ENCODE results near the gene ARCN1. TPM values are rescaled to one million over a fixed set of nuclear protein-coding genes. Genes with fewer than 3 reads are reported as not detected.
A peak's percentile ranks its signal among the peaks of the same experiment; 100 is the strongest.

The ARCN1 gene
- total RNA-seq, 1 donor from 2014 or later = 179 TPM

DNA sequence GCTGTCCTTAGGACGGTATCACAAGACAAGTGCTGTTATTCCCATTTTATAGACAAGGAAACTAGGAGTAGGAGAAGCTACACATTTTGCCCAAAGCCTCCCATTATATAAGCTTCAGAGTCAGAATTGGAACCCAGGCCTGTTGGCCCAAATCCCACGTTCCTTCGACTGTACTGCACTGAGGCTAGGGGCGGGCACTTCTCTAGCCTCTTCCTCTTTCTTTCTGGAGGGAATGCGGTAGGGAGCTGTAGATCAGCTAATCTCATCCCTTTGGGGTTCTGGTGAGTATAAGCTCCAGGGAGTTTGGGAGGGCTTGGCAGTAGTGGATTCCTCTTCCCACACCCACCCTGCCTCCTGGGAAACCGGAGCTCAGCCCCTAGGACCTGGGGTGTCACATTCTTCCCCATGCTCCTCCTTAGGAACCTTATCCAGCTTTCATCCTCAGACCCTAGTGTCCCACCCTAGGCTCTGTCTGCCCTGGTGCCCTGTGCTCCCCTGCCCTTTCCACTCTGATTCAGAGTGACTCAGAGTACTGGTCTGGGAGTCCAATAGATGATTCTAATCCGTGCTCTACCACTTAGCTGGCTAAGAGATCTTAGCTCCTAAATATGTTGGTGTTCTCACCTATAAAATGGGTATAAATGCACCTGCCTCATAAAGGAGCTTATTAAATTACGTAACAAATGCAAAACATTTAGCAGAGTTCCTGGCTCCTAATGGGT, 64.5 kb downstream of the ARCN1 start:
- DNase-seq (ENCODE audit: low read depth) = no peak

DNA sequence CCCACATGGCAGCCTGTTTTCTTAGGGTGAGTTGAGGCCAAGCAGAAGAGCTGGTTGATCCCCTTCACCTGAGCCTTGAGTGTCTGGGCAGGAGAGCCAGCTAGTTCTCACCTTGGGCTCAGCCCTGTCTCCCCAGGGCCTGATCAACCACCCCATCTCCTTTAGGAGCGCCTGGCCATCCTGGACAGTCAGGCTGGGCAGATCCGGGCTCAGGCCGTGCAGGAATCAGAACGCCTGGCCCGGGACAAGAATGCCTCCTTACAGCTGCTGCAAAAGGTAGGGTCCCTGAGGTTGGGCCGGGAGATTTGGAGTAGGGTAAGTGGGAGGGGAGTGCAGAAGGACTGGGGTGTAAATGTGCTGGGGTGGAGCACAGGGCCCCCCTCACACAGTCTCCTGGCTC, 66.5 kb downstream of the ARCN1 start:
- no peak for DNase-seq (ENCODE audit: low read depth)

DNA sequence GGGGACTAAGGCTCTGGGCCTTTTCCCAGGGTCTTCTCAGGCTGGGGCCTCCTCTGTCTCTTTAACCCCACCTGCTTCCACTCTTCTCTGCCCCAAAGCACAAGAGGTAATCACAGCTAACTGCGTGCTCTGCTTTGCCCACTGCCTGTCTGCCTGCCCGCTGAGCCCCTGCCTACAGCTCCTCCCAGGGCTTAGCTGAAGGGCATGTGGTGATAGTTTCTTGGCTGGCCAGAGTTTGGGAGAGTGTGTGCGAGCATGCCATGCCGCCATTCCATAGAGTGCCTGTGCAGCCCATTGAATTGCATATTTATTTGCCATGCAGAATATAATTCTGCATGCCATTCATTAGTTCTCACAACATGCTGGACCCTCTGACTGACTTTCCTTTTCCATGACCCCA, 67.7 kb downstream of the ARCN1 start:
- DNase-seq (ENCODE audit: low read depth) = no peak

DNA sequence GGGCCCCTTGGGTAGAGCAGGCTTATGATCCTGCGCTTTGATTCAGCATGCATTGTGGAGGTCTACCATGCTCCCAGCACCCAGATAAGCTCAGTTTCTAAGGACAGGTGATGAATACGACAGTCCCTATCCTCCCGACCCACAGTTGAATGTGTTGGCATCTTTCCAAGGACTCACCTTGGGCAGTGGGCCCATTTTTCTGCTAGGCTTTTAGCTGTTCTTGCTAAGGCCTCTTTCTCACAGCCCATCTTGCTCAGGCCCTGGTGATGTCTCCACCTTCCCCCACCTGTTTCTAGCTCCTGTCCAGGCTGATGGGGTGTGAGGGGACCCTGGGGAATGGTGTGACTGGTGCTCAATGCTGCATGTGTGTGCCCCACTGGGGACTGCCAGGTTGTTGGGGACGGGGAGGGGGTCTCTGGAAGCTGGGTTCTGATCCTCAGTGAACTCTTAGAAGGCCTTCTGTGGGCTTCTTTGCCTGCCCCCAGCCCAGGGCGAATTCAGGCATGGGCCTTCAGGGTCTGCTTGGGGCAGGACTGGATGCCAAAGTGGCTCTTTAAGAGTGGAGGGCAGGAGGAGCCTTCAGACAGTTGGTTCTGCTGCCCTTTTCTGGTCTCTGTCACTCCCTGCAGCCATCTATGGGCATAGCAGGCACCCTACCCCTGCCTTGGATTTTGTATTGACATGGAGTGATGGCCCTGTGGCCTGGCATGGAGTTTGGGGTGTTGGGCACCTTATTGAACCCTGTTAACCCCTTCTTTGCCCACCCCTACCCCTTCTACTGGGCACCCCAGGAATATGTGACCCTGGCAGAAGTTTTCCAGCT, 68.3 kb downstream of the ARCN1 start:
- no peak for DNase-seq (ENCODE audit: low read depth)

DNA sequence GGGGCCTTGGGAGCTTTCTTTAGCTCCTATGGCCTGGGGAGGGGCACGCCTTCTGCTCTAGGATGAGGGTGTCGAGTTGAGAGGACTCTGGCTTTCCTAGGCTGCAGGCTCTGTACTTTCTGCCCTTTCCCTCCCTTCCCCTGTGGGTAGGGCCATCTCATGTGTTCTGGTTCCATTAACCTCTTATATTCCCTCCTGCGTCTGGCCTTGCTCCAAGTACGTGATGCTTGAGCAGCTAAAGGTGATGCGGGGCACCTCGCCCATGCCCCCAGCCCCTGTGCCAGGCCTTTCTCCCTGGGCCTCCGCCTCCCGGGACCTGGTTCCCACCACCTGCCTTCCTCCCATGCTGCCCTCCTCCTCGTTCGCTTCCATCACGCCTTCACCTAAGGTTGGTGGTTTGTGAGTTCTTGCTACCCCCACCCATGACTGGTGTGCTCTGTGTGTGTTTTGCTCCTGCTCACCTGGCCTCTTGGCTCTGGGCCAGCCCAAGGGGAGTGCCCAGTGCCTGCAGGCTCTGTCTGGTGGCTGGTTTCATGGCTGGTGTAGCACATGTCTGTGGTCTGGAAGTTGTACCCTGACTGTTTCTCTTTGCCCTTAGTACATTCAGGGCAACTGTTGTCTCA, 69.3 kb downstream of the ARCN1 start:
- DNase-seq (ENCODE audit: low read depth) = peak; percentile 73

DNA sequence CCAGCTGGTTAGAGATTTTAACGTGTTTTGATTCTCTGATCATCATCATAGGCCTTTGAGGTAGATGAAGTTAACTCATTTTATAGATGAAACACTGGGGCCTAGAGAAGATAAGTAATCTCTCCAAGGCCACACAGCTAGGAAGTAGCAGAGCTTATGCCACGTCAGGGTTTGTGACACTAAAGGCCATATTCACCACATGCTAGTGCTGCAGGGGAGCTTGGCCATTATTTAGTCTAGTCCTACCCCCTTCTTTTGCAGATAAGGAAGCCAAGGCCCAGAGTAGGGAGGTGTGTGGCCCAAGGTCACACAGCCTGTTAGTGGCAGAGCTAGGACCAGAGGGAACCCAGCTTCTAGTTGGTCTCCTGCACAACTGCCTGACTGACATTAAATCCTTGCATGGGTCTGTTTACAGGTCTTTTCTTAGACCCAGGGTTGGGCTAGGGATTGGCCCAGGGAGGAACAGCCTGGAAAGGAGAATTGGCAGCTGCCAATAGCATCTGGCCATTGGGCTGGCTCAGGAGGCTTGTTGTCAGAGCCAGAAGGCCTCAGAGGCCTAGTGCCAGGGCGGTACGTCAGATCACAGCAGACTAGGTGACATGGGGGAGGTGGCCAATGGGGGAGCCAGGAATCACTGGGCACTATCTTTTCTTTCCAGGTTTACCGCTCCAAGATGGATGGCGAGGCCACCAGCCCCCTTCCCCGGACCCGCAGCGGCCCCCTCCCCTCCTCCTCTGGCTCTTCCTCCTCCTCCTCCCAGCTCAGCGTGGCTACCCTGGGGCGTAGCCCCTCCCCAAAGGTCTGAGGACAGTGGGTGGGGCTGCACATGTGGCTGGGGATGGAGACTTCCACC, 71.2 kb downstream of the ARCN1 start:
- no peak for DNase-seq (ENCODE audit: low read depth)

DNA sequence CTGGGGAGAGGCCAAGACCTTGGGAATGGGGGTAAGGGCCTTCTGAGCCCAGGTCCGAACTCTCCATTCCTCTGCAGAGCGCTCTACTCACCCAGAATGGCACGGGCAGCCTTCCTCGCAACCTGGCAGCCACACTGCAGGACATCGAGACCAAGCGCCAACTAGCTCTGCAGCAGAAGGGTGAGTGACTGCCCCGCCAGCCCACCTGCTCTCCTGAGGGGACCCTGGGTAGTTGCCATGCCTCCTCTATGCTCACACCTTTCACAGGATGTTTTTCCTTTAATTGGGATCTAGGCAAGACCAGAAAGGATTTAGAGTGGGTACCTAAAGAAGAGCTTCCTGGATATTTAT, 71.8 kb downstream of the ARCN1 start:
- DNase-seq (ENCODE audit: low read depth) = no peak

DNA sequence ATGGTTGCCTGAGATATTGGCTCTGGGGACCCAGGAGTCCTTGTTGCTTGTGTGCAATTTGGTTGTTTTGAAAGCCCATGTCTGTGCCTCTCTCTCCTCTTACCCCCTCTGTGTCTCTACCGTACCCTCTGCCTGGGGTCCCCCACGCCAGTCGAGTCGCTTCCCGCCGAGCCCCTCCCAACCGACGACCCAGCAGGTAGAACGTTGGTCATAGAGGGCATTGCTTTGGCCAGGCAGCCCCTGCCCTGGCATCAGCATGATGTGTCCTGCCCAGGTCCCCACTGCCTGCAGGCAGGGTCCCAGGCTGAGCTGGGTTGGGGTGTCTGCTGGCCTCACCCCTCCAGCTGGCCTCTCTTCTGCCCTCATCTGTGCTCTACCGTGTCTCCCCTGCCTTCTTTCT, 72.3 kb downstream of the ARCN1 start:
- no peak for DNase-seq (ENCODE audit: low read depth)

DNA sequence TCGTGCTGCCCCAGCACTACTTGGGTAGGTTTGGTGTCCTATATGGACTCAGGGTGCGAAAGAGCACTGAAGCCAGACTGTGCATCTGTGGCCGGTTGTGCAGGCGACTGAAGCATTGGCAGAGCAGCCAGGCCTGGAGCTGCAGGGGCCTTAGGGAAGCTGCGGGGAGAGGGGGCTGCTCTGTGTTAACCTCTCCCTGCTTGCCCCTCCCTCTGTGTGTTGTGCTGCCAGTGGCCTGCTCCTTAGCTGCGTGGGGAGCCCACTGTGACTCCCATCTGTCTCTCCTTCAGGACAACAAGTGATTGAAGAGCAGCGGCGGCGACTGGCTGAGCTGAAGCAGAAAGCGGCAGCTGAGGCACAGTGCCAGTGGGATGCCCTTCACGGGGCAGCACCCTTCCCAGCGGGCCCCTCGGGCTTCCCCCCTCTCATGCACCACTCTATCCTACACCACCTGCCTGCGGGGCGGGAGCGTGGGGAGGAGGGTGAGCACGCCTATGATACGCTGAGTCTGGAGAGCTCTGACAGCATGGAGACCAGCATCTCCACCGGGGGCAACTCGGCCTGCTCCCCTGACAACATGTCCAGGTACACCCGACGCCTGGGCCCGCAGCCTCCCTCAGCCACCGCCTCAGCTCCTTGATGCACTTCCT, 73.0 kb downstream of the ARCN1 start:
- no peak for DNase-seq (ENCODE audit: low read depth)

DNA sequence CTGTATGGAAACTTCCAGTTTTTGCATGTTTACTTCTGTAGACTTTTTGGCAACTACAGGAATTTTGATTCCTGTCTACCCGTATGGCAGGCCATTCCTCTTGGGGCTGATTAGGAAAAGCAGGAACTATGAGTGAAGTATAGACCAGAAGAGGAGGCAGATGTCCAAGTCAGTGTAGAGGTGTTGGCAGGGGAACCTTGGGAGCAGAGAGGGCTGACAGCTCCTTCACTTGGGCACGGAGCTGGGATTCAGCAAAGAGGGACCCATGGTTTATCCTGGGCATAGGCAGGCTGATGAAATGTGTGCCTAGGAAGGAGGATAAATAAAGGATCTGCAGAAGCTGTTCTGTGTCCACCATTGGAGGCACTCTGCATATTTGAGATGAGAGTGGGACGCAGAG, 74.2 kb downstream of the ARCN1 start:
- no peak for DNase-seq (ENCODE audit: low read depth)

DNA sequence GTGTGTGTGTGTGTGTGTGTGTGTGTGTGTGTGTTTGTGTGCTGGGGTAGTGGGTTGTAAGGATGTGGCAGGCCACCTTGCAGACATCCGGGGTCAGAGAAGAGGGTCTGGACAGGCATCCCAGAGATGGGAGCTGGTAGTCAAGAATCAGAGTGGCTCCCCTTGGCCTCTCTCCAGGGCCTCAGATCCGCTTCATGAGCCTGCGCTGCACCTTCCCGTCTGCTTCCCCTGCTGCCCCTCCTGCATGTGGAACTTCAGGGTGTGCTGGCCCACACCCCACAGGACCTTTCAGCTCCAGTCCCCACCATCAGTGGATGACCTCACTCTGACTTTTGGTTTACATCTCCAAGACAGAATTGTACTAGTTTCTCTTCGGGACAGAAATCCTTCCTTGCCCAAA, 76.1 kb downstream of the ARCN1 start:
- DNase-seq (ENCODE audit: low read depth) = no peak

DNA sequence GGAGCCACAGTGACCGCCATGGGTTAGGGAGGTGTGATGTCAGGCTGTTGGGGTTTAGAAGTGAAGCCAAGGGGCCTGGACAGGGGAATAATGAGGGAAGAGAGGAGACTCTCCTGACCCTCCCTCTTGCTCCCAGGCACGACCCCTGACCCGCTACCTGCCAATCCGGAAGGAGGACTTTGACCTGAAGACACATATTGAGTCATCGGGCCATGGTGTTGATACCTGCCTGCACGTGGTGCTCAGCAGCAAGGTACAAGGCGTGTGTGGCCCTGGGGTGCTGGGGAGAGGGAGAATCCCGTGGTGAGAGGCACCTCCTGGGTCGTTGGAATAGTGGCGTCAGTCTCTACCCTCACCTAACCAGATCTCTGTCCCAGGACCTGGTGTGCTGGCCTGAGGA, 77.7 kb downstream of the ARCN1 start:
- DNase-seq (ENCODE audit: low read depth) = no peak

DNA sequence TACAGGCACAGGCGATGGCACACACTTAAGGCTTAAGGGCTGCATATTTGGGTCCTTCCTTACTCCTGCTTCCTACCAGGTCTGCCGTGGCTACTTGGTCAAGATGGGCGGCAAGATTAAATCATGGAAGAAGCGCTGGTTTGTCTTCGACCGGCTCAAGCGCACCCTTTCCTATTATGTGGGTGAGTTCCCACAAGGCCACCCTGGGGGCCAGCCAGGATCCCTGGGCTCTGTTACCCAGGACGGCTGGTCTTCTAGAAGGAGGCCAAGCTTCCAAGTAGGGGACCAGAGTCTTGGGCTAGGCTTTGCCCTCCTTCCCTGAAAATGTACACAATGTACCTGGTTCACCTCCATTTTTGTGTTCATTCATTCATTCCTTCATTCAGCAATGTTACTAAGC, 78.2 kb downstream of the ARCN1 start:
- no peak for DNase-seq (ENCODE audit: low read depth)

DNA sequence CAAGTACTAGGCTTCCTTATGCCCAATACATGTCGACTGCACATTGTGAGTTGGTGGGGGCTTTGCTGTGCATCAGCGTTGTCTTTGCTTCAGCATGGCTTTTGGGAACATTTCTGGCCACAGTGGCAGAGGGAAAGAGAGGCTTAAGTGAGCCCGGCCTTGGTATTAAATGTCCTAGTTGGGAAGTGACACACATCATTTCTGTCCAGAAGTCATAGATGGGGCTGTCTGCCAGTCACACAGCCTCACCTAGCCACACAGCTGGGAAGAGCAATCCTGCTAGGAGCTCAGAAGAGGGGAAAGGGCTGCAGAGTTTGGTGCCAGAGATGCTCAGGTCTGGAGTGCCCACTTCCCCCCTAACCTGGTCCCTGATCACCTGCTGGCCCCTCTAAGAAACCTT, 79.6 kb downstream of the ARCN1 start:
- no peak for DNase-seq (ENCODE audit: low read depth)

Other genes starting within 250 kb of the ARCN1 start
- gene CD3D, start 229.7 kb upstream of the ARCN1 start, total RNA-seq = not detected in 2 replicates
- not detected in 2 replicates for gene CD3G, start 228.1 kb upstream of the ARCN1 start, total RNA-seq
- gene UBE4A, start 212.8 kb upstream of the ARCN1 start, total RNA-seq = 34.0 and 42.2 TPM in 2 replicates
- gene ATP5MG, start 170.8 kb upstream of the ARCN1 start, total RNA-seq = 43.4 and 56.4 TPM in 2 replicates
- gene KMT2A, start 135.9 kb upstream of the ARCN1 start, total RNA-seq = 37.0 and 110 TPM in 2 replicates
- 1.4 and 2.6 TPM in 2 replicates for gene TTC36, start 44.9 kb upstream of the ARCN1 start, total RNA-seq
- gene TMEM25, start 41.2 kb upstream of the ARCN1 start, total RNA-seq = 35.9 and 72.0 TPM in 2 replicates
- 23.1 and 24.7 TPM in 2 replicates for gene IFT46, start 6.5 kb upstream of the ARCN1 start, total RNA-seq
- gene PHLDB1, start 35.2 kb downstream of the ARCN1 start, total RNA-seq = 66.9 and 212 TPM in 2 replicates
- gene TREH, start 107.2 kb downstream of the ARCN1 start, total RNA-seq = not detected in 2 replicates
- gene DDX6, start 218.8 kb downstream of the ARCN1 start, total RNA-seq = 127 and 258 TPM in 2 replicates